ENCODE measurements around the gene LATS2. TPM values are rescaled to one million over a fixed set of nuclear protein-coding genes. Genes with fewer than 3 reads are reported as not detected.
A peak's percentile ranks its signal among the peaks of the same experiment; 100 is the strongest.

The LATS2 gene
- 18.8 TPM for total RNA-seq (2021; ENCODE audit: unreplicated experiment)
- 6.2 and 8.7 TPM in 2 replicates for polyA plus RNA-seq (2012)
- Bru-seq, nascent RNA: percentile 85 among the genes with signal in this experiment
- BruChase-seq, experiment 1, labeled RNA remaining after a 6-hour chase: percentile 61 among the genes with signal in this experiment
- BruChase-seq, experiment 2, labeled RNA remaining after a 2-hour chase: percentile 68 among the genes with signal in this experiment
- long read RNA-seq, partial matches to known transcripts: 3 of 12 reads
- long read RNA-seq, other reads (novel, unspliced or antisense): 9 of 12 reads

DNA sequence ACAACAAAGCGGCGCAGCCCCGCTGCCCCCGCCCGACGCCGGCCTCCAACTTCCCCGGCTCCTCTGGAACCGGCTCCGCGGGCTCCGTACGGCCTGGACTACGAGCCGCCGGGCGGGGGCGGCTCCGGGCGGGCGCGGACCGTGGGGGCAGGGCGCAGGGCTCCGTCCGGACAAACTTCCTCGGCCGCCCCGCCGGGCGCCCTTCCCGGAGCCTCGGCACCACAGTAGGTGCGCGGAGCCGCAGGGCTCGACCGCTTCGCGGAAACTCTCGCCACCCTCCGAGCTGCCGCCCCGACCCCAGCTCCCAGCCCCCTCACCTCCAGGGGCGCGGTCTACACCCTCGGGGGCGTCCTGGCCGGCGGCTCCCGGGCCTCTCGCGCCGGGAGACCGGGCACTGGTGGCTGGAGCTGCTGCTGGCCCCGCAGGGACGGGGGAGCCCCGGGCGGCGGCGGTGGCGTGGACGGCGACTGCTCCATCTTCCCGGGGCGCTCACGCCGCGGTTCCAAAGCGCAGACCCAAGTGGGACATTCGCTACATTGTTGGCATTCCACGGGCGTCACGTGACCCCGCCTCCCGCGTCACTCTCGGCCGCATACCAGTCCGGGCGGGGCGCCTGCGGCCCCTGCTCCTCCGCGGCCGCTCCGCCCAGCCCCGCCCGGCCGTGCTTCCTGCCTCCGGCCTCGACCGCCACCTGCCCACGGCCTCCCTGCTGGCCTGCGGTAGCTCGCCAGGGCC lies at the start of gene LATS2:
Gene LATS2 (minus strand): TSS at position 558 of the 735 bp plus-strand sequence. CDS start 15,560 bp downstream, outside the sequence.
- Histone ChIP-seq H3K9me2 (ENCODE audit: insufficient read depth) (no peaks in the 10 kb centered on the region), H3K36me3 (ENCODE audit: control insufficient read depth in 1 of 2, insufficient read depth in 2 of 2, low read length in 2 of 2) (no peaks in the 10 kb centered on the region), H3K27ac (ENCODE audit: low read depth, low read length) (peak within 1 kb of the TSS; percentile 96), H3K9me3 (ENCODE audit: control insufficient read depth in 1 of 2, insufficient read depth in 1 of 2, low read depth in 1 of 2, low read length in 2 of 2) (no peaks in the 10 kb centered on the region), H3K79me2 (ENCODE audit: insufficient read depth, low read length) (peaks cover 45% of the 10 kb centered on the region), H3K4me1 (ENCODE audit: control insufficient read depth in 1 of 2, insufficient read depth in 2 of 2, low read length in 2 of 2) (peaks cover 24 to 29% of the 10 kb centered on the region in 2 experiments), H3K27me3 (ENCODE audit: insufficient read depth, low read length) (no peaks in the 10 kb centered on the region), H3K4me3 (replicated peaks in 1 of 2; ENCODE audit: low read depth in 1 of 2, low read length in 2 of 2) (peak within 1 kb of the TSS; percentile 64 to 85), H3K4me2 (ENCODE audit: low read length) (peak within 1 kb of the TSS; percentile 87), H3K9ac (ENCODE audit: low read length) (peak within 1 kb of the TSS; percentile 92), H2AFZ (ENCODE audit: low read depth, low read length, poor library complexity, severe bottlenecking) (peak within 1 kb of the TSS; percentile 36), H4K20me1 (ENCODE audit: insufficient read depth) (no peaks in the 10 kb centered on the region)
- RAD21 ChIA-PET (ENCODE audit: low non-redundant PET in 1 of 2, low total read pairs in 2 of 2, uncharacterized antibody in 2 of 2, unreplicated experiment in 2 of 2): no interaction called here
- CTCF ChIA-PET: interaction anchor here (0.7 kb wide), 1 partner anchor 42 kb away, joined by 3 read pairs; no protein-coding TSS in a partner anchor
- POLR2A ChIA-PET: interaction anchor here (1.0 kb wide), 1 partner anchor 115 kb away, joined by 3 read pairs; the partner anchor contains the start of genes MRPL57 and SKA3
- intact Hi-C loops (cut with micrococcal nuclease): loop anchor here (2.0 kb wide), 2 partner anchors 44 to 78 kb away; no protein-coding TSS in a partner anchor
- DNase-seq (ENCODE audit: low read depth, low spot score): peak; percentile 82
- BruUV-seq (replicated peaks): no TSS peak
- peak; percentile 88 for ATAC-seq
- no peak for TF ChIP-seq TCF7L2 (IDR thresholded peaks at IDR 0.05; ENCODE audit: borderline replicate concordance, extremely low read depth, insufficient read depth, insufficient read length)
- TF ChIP-seq SIN3A (IDR thresholded peaks at IDR 0.05; ENCODE audit: low read depth): peak; percentile 65; the same call in 1 of the 2 replicates
- no peak for TF ChIP-seq EZH2phosphoT487 (IDR thresholded peaks at IDR 0.05; ENCODE audit: borderline replicate concordance)
- TF ChIP-seq RAD21 (IDR thresholded peaks at IDR 0.05; ENCODE audit: low read depth): 0 out of 2 replicates have a peak, but pooled peaks have one; percentile 20
- TF ChIP-seq EGR1 (IDR thresholded peaks at IDR 0.05; ENCODE audit: low read depth): peak; percentile 47; the same call in 1 of the 2 replicates
- TF ChIP-seq ZNF274 (IDR thresholded peaks at IDR 0.05; ENCODE audit: low read depth, low read length): no peak
- TF ChIP-seq JUND (IDR thresholded peaks at IDR 0.05): no peak
- no peak for TF ChIP-seq ELF1 (IDR thresholded peaks at IDR 0.05; ENCODE audit: borderline replicate concordance, low read depth)
- TF ChIP-seq ZFX (IDR thresholded peaks at IDR 0.05): peak; percentile 31
- no peak; the same call in 1 of the 2 replicates for TF ChIP-seq CBX3 (IDR thresholded peaks at IDR 0.05; ENCODE audit: low read depth)
- TF ChIP-seq FOSL1 (IDR thresholded peaks at IDR 0.05; ENCODE audit: low read depth): no peak
- TF ChIP-seq ZBTB33 (IDR thresholded peaks at IDR 0.05; ENCODE audit: extremely low read depth, insufficient replicate concordance, low read length): no peak
- TF ChIP-seq YY1 (IDR thresholded peaks at IDR 0.05; ENCODE audit: extremely low read depth, insufficient replicate concordance, low read depth, low read length): peak; percentile 12
- TF ChIP-seq CTCF (IDR thresholded peaks at IDR 0.05 in 2 of 3, conservative IDR thresholded peaks at IDR 0.05 in 1 of 3; ENCODE audit: borderline replicate concordance in 1 of 3, insufficient read depth in 1 of 3, low read depth in 2 of 3, low read length in 2 of 3): 0 out of 6 replicates have a peak, but pooled peaks of 1 of the 3 experiments have one; percentile 6
- no peak for TF ChIP-seq CEBPB (IDR thresholded peaks at IDR 0.05; ENCODE audit: low read depth)
- TF ChIP-seq, protein P1, sequence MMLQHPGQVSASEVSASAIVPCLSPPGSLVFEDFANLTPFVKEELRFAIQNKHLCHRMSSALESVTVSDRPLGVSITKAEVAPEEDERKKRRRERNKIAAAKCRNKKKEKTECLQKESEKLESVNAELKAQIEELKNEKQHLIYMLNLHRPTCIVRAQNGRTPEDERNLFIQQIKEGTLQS (IDR thresholded peaks at IDR 0.05): no peak
- TF ChIP-seq SRF (IDR thresholded peaks at IDR 0.05; ENCODE audit: low read depth): no peak
- TF ChIP-seq MAX (IDR thresholded peaks at IDR 0.05): peak; percentile 80
- TF ChIP-seq POLR2AphosphoS5 (IDR thresholded peaks at IDR 0.05; ENCODE audit: low read depth, low read length): peak; percentile 61
- TF ChIP-seq SP1 (IDR thresholded peaks at IDR 0.05; ENCODE audit: low read depth): no peak
- TF ChIP-seq POLR2A (IDR thresholded peaks at IDR 0.05; ENCODE audit: borderline replicate concordance, extremely low read depth, insufficient read depth, insufficient read length): peak; percentile 38

All from HCT116 (cell line).